Measurements from ENCODE around the gene RWDD3. TPM values are rescaled to one million over a fixed set of nuclear protein-coding genes. Genes with fewer than 3 reads are reported as not detected.

Gene RWDD3
- total RNA-seq, 4 donors from 2014 or later, result 13.1 to 20.6 (median 16.5) TPM

- H3K4me3 ChIP-seq (replicated peaks in 1 of 3), result no peak overlapping the region
- WGBS, 2 donors, result 66 to 84% methylated on average over 2 of the region's 2 CpGs
- intact Hi-C loops (cut with DNase I), result no loop called here
- TF ChIP-seq CTCF (IDR thresholded peaks at IDR 0.05), result no peak
- TF ChIP-seq POLR2A (IDR thresholded peaks at IDR 0.05), result no peak
- no peaks in the 10 kb centered on the region for H3K9me3 ChIP-seq
- H3K27me3 ChIP-seq, result no peaks in the 10 kb centered on the region
- no peaks in the 10 kb centered on the region for H3K36me3 ChIP-seq
- no peaks in the 10 kb centered on the region for H3K4me1 ChIP-seq
- H3K27ac ChIP-seq, result no peak overlapping the region
- DNase-seq, result no peak
Measured at GRCh38 chr1:95265106-95265505, 31.1 kb downstream of the RWDD3 start.

GRCh38 chr1:95276429-95276828, 42.4 kb downstream of the RWDD3 start:
- Histone ChIP-seq H3K4me3 (replicated peaks in 1 of 3) (no peak overlapping the region), H3K36me3 (no peaks in the 10 kb centered on the region), H3K27ac (no peak overlapping the region), H3K27me3 (no peaks in the 10 kb centered on the region), H3K9me3 (no peaks in the 10 kb centered on the region), H3K4me1 (no peaks in the 10 kb centered on the region)
- no peak for TF ChIP-seq CTCF (IDR thresholded peaks at IDR 0.05)
- no peak for TF ChIP-seq POLR2A (IDR thresholded peaks at IDR 0.05)
- WGBS, 2 donors, result 84 to 87% methylated on average over 7 of the region's 7 CpGs
- intact Hi-C loops (cut with DNase I), result no loop called here
- DNase-seq, result no peak

- 69 to 73% methylated on average over 4 of the region's 4 CpGs for WGBS, 2 donors
- Histone ChIP-seq H3K27ac (no peak overlapping the region), H3K9me3 (no peaks in the 10 kb centered on the region), H3K4me3 (replicated peaks in 1 of 3) (no peak overlapping the region), H3K36me3 (no peaks in the 10 kb centered on the region), H3K27me3 (no peaks in the 10 kb centered on the region), H3K4me1 (no peaks in the 10 kb centered on the region)
- TF ChIP-seq CTCF (IDR thresholded peaks at IDR 0.05) (no peak), POLR2A (IDR thresholded peaks at IDR 0.05) (no peak)
- intact Hi-C loops (cut with DNase I), result no loop called here
- no peak for DNase-seq
Measured at GRCh38 chr1:95278173-95279006, 44.4 kb downstream of the RWDD3 start.

- H3K9me3 ChIP-seq, result no peaks in the 10 kb centered on the region
- no peak for DNase-seq
- H3K27me3 ChIP-seq, result no peaks in the 10 kb centered on the region
- no peak overlapping the region for H3K27ac ChIP-seq
- 80 to 84% methylated on average over 3 of the region's 3 CpGs for WGBS, 2 donors
- H3K4me3 ChIP-seq (replicated peaks in 1 of 3), result no peak overlapping the region
- TF ChIP-seq POLR2A (IDR thresholded peaks at IDR 0.05) (no peak), CTCF (IDR thresholded peaks at IDR 0.05) (no peak)
- no peaks in the 10 kb centered on the region for H3K36me3 ChIP-seq
- intact Hi-C loops (cut with DNase I), result no loop called here
- no peaks in the 10 kb centered on the region for H3K4me1 ChIP-seq
Measured at GRCh38 chr1:95281781-95282517, 47.9 kb downstream of the RWDD3 start.

GRCh38 chr1:95282518-95282895, 48.5 kb downstream of the RWDD3 start:
- Histone ChIP-seq H3K9me3 (no peaks in the 10 kb centered on the region), H3K4me1 (no peaks in the 10 kb centered on the region), H3K27ac (no peak overlapping the region), H3K36me3 (no peaks in the 10 kb centered on the region), H3K4me3 (replicated peaks in 1 of 3) (no peak overlapping the region), H3K27me3 (no peaks in the 10 kb centered on the region)
- 91 to 93% methylated on average over 1 of the region's 1 CpG for WGBS, 2 donors
- DNase-seq, result no peak
- intact Hi-C loops (cut with DNase I), result no loop called here
- TF ChIP-seq POLR2A (IDR thresholded peaks at IDR 0.05), result no peak
- no peak for TF ChIP-seq CTCF (IDR thresholded peaks at IDR 0.05)
